H1 (cell line): ENCODE results near the gene EME2. TPM values are rescaled to one million over a fixed set of nuclear protein-coding genes. Genes with fewer than 3 reads are reported as not detected.

Experiments used
- CTCF ChIA-PET: fragments of 300-600 bp; sonication (Branson Sonifier 250); formaldehyde crosslinking; loops from one replicate; lab custom pipeline; 2021; ENCODE audit not compliant: partially characterized antibody; lab: Charles Lee
- POLR2A ChIA-PET: fragments of 300-600 bp; sonication (Branson Sonifier 250); formaldehyde crosslinking; loops from one replicate; lab custom pipeline; 2021; ENCODE audit warnings: inconsistent platforms; ENCODE audit not compliant: partially characterized antibody; lab: Charles Lee
- DNase-seq, 2 experiments: peaks; one replicate each; pipeline versions ENCODE4 v3.0.0 to v3.0.0-alpha.2; 2010 to 2022; ENCODE audit warnings: low spot score in 2 of 2, low read depth in 1 of 2, mixed read lengths in 1 of 2
- FAIRE-seq: peaks from 2 replicates; lab custom pipeline; 2011; peaks lifted over from hg19 to GRCh38; lab: Jason Lieb, UNC
- H2AFZ ChIP-seq: 2 replicates; pipeline ENCODE4 v1.8.1; 2012; ENCODE audit warnings: low read length, inconsistent platforms
- H2AK5ac ChIP-seq: 2 replicates; pipeline ENCODE4 v1.6.1; 2013; ENCODE audit warnings: low read depth, low read length
- H2BK120ac ChIP-seq: replicated peaks from 2 replicates; pipeline ENCODE3; 2013; ENCODE audit warnings: low read depth, low read length, inconsistent platforms
- H2BK12ac ChIP-seq: 2 replicates; pipeline ENCODE4 v1.6.1; 2013; ENCODE audit warnings: low read depth, low read length
- H2BK15ac ChIP-seq: 2 replicates; pipeline ENCODE4 v1.6.1; 2013; ENCODE audit warnings: low read length
- H2BK20ac ChIP-seq: 2 replicates; pipeline ENCODE4 v1.6.1; 2013; ENCODE audit warnings: low read length
- H2BK5ac ChIP-seq: 2 replicates; pipeline ENCODE4 v1.6.1; 2013; ENCODE audit warnings: low read depth, low read length
- H3K14ac ChIP-seq: 2 replicates; pipeline ENCODE4 v1.6.1; 2013; ENCODE audit warnings: inconsistent platforms; ENCODE audit not compliant: insufficient read length
- H3K18ac ChIP-seq: 2 replicates; pipeline ENCODE4 v1.6.1; 2013; ENCODE audit warnings: low read length; ENCODE audit errors: extremely low read depth
- H3K23ac ChIP-seq: 2 replicates; pipeline ENCODE4 v1.6.1; 2013; ENCODE audit warnings: inconsistent platforms; ENCODE audit not compliant: insufficient read length
- H3K23me2 ChIP-seq: 2 replicates; pipeline ENCODE4 v1.6.1; 2013; ENCODE audit warnings: low read depth, low read length
- H3K27ac ChIP-seq: 2 replicates; pipeline ENCODE4 v1.6.1; 2011; ENCODE audit warnings: low read depth, low read length, inconsistent platforms
- H3K27me3 ChIP-seq, 4 experiments: replicated peaks in 1 of 4; 1 replicate in 1 of 4; 2 replicates in 3 of 4; pipeline versions ENCODE4 v1.6.1 to v1.8.1; 2011 to 2013; ENCODE audit warnings: low read length in 3 of 4, mild to moderate bottlenecking in 3 of 4, inconsistent platforms in 2 of 4, mixed read lengths in 2 of 4, moderate library complexity in 1 of 4; ENCODE audit not compliant: control insufficient read depth in 3 of 4, insufficient read depth in 3 of 4; ENCODE audit errors: extremely low read depth in 1 of 4
- H3K36me3 ChIP-seq, 4 experiments: 2 replicates each; pipeline versions ENCODE4 v1.6.1 to v1.8.1; 2011 to 2013; ENCODE audit warnings: mild to moderate bottlenecking in 4 of 4, low read length in 3 of 4, moderate library complexity in 2 of 4, control low read depth in 1 of 4, inconsistent platforms in 1 of 4; ENCODE audit not compliant: insufficient read depth in 4 of 4, control insufficient read depth in 2 of 4
- H3K4ac ChIP-seq: replicated peaks from 2 replicates; pipeline ENCODE3; 2013; ENCODE audit warnings: low read length, low read depth, mixed read lengths, inconsistent platforms; ENCODE audit not compliant: insufficient read length
- H3K4me1 ChIP-seq, 4 experiments: replicated peaks in 1 of 4; 1 replicate in 1 of 4; 2 replicates in 3 of 4; pipeline versions ENCODE4 v1.6.1 to v1.8.1; 2011 to 2013; ENCODE audit warnings: low read length in 3 of 4, inconsistent platforms in 2 of 4, mixed read lengths in 1 of 4; ENCODE audit not compliant: insufficient read depth in 4 of 4, control insufficient read depth in 3 of 4
- H3K4me2 ChIP-seq, 2 experiments: 2 replicates each; pipeline versions ENCODE4 v1.6.1 to v1.8.1; 2011 to 2013; ENCODE audit warnings: low read depth in 2 of 2, low read length in 2 of 2, control low read depth in 1 of 2, inconsistent platforms in 1 of 2, mild to moderate bottlenecking in 1 of 2; ENCODE audit not compliant: insufficient read depth in 1 of 2
- H3K4me3 ChIP-seq, 4 experiments: fragments of 200-600, 300-600 bp in 1 of 4; sonication (generic), shearing (Covaris generic), sonication (Bioruptor Twin) in 1 of 4; 2 replicates each; pipeline versions ENCODE4 v1.5.1 to v1.8.1; 2011 to 2016; ENCODE audit warnings: low read length in 4 of 4, low read depth in 3 of 4, control low read depth in 2 of 4, inconsistent platforms in 2 of 4, mild to moderate bottlenecking in 2 of 4, mixed read lengths in 1 of 4, moderate library complexity in 1 of 4; ENCODE audit not compliant: insufficient read depth in 2 of 4; ENCODE audit errors: extremely low read depth in 1 of 4
- H3K56ac ChIP-seq: replicated peaks from 2 replicates; pipeline ENCODE3; 2013; ENCODE audit warnings: low read depth, mild to moderate bottlenecking, mixed read lengths, low read length, inconsistent platforms; ENCODE audit not compliant: insufficient read length
- H3K79me1 ChIP-seq: 2 replicates; pipeline ENCODE4 v1.6.1; 2013; ENCODE audit warnings: low read depth, low read length, control low read depth
- H3K79me2 ChIP-seq, 2 experiments: 2 replicates each; pipeline versions ENCODE4 v1.6.1 to v1.8.1; 2012 to 2013; ENCODE audit warnings: low read length in 2 of 2, mild to moderate bottlenecking in 2 of 2, inconsistent platforms in 1 of 2; ENCODE audit not compliant: insufficient read depth in 2 of 2, control insufficient read depth in 1 of 2
- H3K9ac ChIP-seq, 4 experiments: replicated peaks in 1 of 4; 1 replicate in 1 of 4; 2 replicates in 3 of 4; pipeline versions ENCODE4 v1.6.1 to v1.8.1; 2011 to 2013; ENCODE audit warnings: low read depth in 3 of 4, low read length in 3 of 4, control low read depth in 2 of 4, mild to moderate bottlenecking in 2 of 4, moderate library complexity in 2 of 4, inconsistent platforms in 1 of 4; ENCODE audit errors: extremely low read depth in 1 of 4
- H3K9me3 ChIP-seq, 2 experiments: 2 replicates each; pipeline versions ENCODE4 v1.6.1 to v1.8.1; 2012 to 2013; ENCODE audit warnings: mild to moderate bottlenecking in 2 of 2, moderate library complexity in 2 of 2, control low read depth in 1 of 2, inconsistent platforms in 1 of 2, low read depth in 1 of 2, low read length in 1 of 2, mixed read lengths in 1 of 2; ENCODE audit not compliant: insufficient read depth in 2 of 2
- H4K20me1 ChIP-seq, 2 experiments: replicated peaks in 1 of 2; 2 replicates each; pipeline versions ENCODE3 to v1.8.1; 2011 to 2013; ENCODE audit warnings: inconsistent platforms in 2 of 2, low read length in 2 of 2, mild to moderate bottlenecking in 1 of 2; ENCODE audit not compliant: insufficient read depth in 2 of 2, control insufficient read depth in 1 of 2
- H4K5ac ChIP-seq: 2 replicates; pipeline ENCODE4 v1.6.1; 2013; ENCODE audit warnings: low read length, low read depth, mixed read lengths, inconsistent platforms; ENCODE audit not compliant: insufficient read length
- H4K8ac ChIP-seq: 2 replicates; pipeline ENCODE4 v1.8.0; 2013; ENCODE audit warnings: mild to moderate bottlenecking, moderate library complexity, low read length, inconsistent platforms; ENCODE audit not compliant: insufficient read depth; ENCODE audit errors: extremely low read depth
- H4K91ac ChIP-seq: replicated peaks from 2 replicates; pipeline ENCODE3; 2013; ENCODE audit warnings: low read length, mixed read lengths, inconsistent platforms; ENCODE audit not compliant: insufficient read length
- BRCA1 ChIP-seq: IDR thresholded peaks from 2 replicates; pipeline ENCODE4 v1.6.1; 2012; ENCODE audit warnings: low read depth, low read length, improper control_type of control experiment
- CHD2 ChIP-seq: IDR thresholded peaks from 2 replicates; pipeline ENCODE4 v1.6.1; 2012; ENCODE audit warnings: low read length, improper control_type of control experiment
- CTBP2 ChIP-seq: IDR thresholded peaks from 2 replicates; pipeline ENCODE4 v1.7.0; 2011; ENCODE audit warnings: borderline replicate concordance, mild to moderate bottlenecking, moderate library complexity, mixed read lengths, low read length; ENCODE audit not compliant: insufficient read depth, insufficient read length
- FOSL1 ChIP-seq: IDR thresholded peaks from 2 replicates; pipeline ENCODE4 v1.6.1; 2011; ENCODE audit warnings: mild to moderate bottlenecking, low read depth, low read length, moderate library complexity; ENCODE audit not compliant: insufficient read depth
- GABPA ChIP-seq: IDR thresholded peaks from 2 replicates; pipeline ENCODE4 v1.6.1; 2011; ENCODE audit warnings: mild to moderate bottlenecking, low read length, moderate library complexity, borderline replicate concordance; ENCODE audit not compliant: insufficient read depth
- JUND ChIP-seq: IDR thresholded peaks from 2 replicates; pipeline ENCODE4 v1.6.1; 2011; ENCODE audit warnings: mild to moderate bottlenecking, improper control_type of control experiment, low read length
- KDM4A ChIP-seq: IDR thresholded peaks from one replicate; pipeline ENCODE4 v1.7.1; 2012; ENCODE audit warnings: low read depth, mild to moderate bottlenecking, moderate library complexity, low read length, inconsistent platforms; ENCODE audit not compliant: severe bottlenecking
- POU5F1 ChIP-seq: IDR thresholded peaks from 2 replicates; pipeline ENCODE4 v1.6.1; 2011; ENCODE audit warnings: low read depth, mild to moderate bottlenecking, low read length, moderate library complexity
- RBBP5 ChIP-seq: IDR thresholded peaks from 2 replicates; pipeline ENCODE4 v1.7.1; 2012; ENCODE audit warnings: low read depth, mild to moderate bottlenecking, inconsistent platforms, low read length, moderate library complexity, borderline replicate concordance
- SIX5 ChIP-seq: IDR thresholded peaks from 2 replicates; pipeline ENCODE4 v1.6.1; 2011; ENCODE audit warnings: mild to moderate bottlenecking, low read depth, low read length
- TBP ChIP-seq: IDR thresholded peaks from 2 replicates; pipeline ENCODE4 v1.6.1; 2011; ENCODE audit warnings: low read depth, low read length, improper control_type of control experiment
- WGBS, 2 experiments: shearing (Covaris generic) in 1 of 2; methylation state at CpG; one replicate each; pipeline versions ENCODE4 v1.1.6 to v1.1.7; 2013 to 2015; ENCODE audit warnings: low lambda C conversion rate in 2 of 2, mixed read lengths in 2 of 2, inconsistent platforms in 1 of 2, low coverage in 1 of 2, missing lambda C conversion rate in 1 of 2; ENCODE audit not compliant: insufficient replicate concordance in 2 of 2, insufficient coverage in 1 of 2, insufficient read length in 1 of 2; ENCODE audit errors: extremely low coverage in 1 of 2, missing lambda C conversion rate in 1 of 2; 5-methylcytosine and 5-hydroxymethylcytosine counted together
- polyA plus RNA-seq, 7 experiments: library from polyadenylated mRNA; depleted of rRNA in 3 of 7; stranded (reverse) in 5 of 7; unstranded in 2 of 7; fragments of >200 nt in 5 of 7; fragments of 200-250 nt in 2 of 7; gene quantifications; 1 replicate in 5 of 7; 2 replicates in 1 of 7; 4 replicates in 1 of 7; pipeline versions ENCODE4 v1.2.1 to v1.2.3, GENCODE V29; 2011 to 2013; ENCODE audit warnings: missing spikeins in 2 of 7, mixed read lengths in 2 of 7
- total RNA-seq: library from RNA; stranded (reverse); fragmentation: NEBNext Ultra II Directional; extraction: Animal tissue kit (Norgen Biotek cat#: 25700); gene quantifications from 2 replicates; pipeline ENCODE4 v1.2.1, GENCODE V29; 2021

The EME2 gene
- total and polyA plus RNA-seq, 2 of the 8 experiments (the other 6 are each of a cell fraction or from before 2014, with no cell fraction given), result 13.1 to 19.7 TPM

- WGBS, 2 experiments, result 92% methylated on average over 26 of the region's 26 CpGs; no CpG with 5 or more reads in 1 of the 2 experiments
- H4K5ac ChIP-seq, result no peak overlapping the region
- peaks cover 20 to 25% of the 10 kb centered on the region in 2 experiments for H4K20me1 ChIP-seq
- no peak overlapping the region for H2BK12ac ChIP-seq
- no peak overlapping the region for H2AFZ ChIP-seq
- H4K91ac ChIP-seq, result no peak overlapping the region
- H3K18ac ChIP-seq, result no peak overlapping the region
- H3K4me3 ChIP-seq, result no peak overlapping the region
- FAIRE-seq, result no peak
- ChIA-PET CTCF (interaction anchor here (0.5 to 1.4 kb wide), 4 partner anchors 11 to 271 kb away, joined by 3 to 4 read pairs (median 3); partner anchors contain the start of gene FAHD1), POLR2A (interaction anchor here (0.7 to 12.0 kb wide), 4 partner anchors 8 to 42 kb away, joined by 4 to 246 read pairs (median 8); partner anchors contain the start of genes EME2, FAHD1, HAGH and MRPS34)
- no peak overlapping the region for H3K9ac ChIP-seq
- no peak overlapping the region for H3K4ac ChIP-seq
- no peak overlapping the region for H3K14ac ChIP-seq
- H2BK15ac ChIP-seq, result no peak overlapping the region
- H3K79me1 ChIP-seq, result peaks cover 16% of the 10 kb centered on the region; the same call in 1 of the 2 replicates
- peaks cover 0 to 7% (median 4%) of the 10 kb centered on the region in 4 experiments; a peak in 5 of 7 replicates for H3K4me1 ChIP-seq
- no peaks in the 10 kb centered on the region for H3K27me3 ChIP-seq
- no peak overlapping the region for H3K4me2 ChIP-seq
- H2BK20ac ChIP-seq, result no peak overlapping the region
- peaks cover 3% of the 10 kb centered on the region; the same call in 1 of the 2 replicates for H3K23me2 ChIP-seq
- H3K36me3 ChIP-seq, result peaks cover 0 to 29% (median 3%) of the 10 kb centered on the region in 4 experiments; a peak in 4 of 8 replicates
- no peaks in the 10 kb centered on the region for H3K9me3 ChIP-seq
- no peak overlapping the region for H4K8ac ChIP-seq
- no peak overlapping the region for H2AK5ac ChIP-seq
- H3K56ac ChIP-seq, result no peak overlapping the region
- no peak overlapping the region for H3K23ac ChIP-seq
- no peak overlapping the region for H2BK120ac ChIP-seq
- DNase-seq, result no peak
- H2BK5ac ChIP-seq, result no peak overlapping the region
- peaks cover 0 to 35% of the 10 kb centered on the region in 2 experiments; a peak in 3 of 4 replicates for H3K79me2 ChIP-seq
- H3K27ac ChIP-seq, result no peak overlapping the region
- TF ChIP-seq TBP (no peak), KDM4A (no peak), RBBP5 (no peak), CHD2 (no peak), POU5F1 (no peak), BRCA1 (no peak), FOSL1 (no peak), CTBP2 (no peak), SIX5 (no peak), JUND (no peak), GABPA (no peak)
Observed at GRCh38 chr16:1784977-1785845, 12.6 kb downstream of the EME2 start.
